NCI-H2107 treated with DMSO at 0.1 percent for 48 hours (cell line): ENCODE results near the gene RASA3.

Experiments
- DNase-seq: peaks from one replicate; lab custom pipeline; 2025; ENCODE audit not compliant: unreplicated experiment; lab: John Stamatoyannopoulos, UW

Gene RASA3

DNA sequence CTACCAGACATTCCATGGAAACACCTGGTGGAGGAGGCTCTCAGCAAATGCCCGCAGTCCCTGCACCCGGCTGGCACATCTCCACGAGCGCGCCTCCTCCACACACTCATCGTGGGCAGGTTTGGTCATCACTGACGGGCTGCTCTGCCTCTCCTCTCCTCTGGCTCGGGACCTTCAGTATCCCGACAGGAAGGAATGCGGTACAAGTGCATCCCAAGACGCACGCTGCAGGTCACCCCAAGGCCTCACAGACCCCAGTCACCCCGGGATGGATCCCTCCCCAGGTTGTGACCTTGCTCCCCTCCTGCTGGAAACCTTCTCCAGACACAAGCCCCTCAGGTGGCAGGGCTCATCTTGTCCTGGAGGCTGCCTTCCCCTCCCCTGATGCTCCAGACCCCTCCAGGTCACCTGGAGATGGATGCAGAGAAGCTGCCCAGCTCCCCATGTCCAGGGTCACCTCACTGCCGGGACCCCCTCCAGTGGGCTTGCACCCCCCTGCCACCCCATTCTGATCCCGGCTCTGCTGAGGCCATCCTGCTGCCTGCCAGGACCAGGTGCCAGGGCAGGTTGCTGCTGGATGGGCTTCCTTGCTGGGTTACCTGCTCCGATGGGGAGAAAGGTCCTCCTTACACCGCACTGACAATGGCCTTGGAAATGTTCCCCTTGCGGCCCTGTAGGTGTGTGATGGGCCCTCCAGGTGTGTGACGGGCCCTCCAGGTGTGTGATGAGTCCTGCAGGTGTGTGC lies 188.4 kb downstream of the RASA3 start:
- no peak for DNase-seq

DNA sequence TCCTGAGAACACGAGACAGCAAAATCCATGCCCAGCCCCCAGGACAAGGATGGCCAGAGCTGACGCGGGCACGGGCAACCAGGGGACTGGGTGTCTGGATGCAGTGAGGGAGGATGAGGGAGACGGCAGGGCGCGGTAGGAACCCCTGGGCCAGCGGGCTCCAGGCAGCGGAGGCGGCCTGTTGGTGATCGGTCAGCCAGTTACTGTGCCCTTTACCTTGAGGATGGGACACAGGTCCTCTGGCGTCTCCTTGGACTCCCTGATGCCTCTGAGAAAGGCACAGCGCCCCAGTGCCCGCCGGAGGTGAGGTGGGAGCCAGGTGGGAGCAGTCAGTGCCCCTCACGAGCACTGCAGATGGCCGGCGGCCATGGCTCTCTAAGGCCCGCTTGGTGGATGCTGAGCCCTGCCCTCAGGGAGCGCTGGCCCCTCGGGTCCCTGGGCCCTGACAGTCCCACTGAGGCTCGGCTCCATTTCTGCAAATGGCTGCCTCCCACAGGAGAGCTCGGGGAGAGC lies 189.8 kb downstream of the RASA3 start:
- no peak for DNase-seq

DNA sequence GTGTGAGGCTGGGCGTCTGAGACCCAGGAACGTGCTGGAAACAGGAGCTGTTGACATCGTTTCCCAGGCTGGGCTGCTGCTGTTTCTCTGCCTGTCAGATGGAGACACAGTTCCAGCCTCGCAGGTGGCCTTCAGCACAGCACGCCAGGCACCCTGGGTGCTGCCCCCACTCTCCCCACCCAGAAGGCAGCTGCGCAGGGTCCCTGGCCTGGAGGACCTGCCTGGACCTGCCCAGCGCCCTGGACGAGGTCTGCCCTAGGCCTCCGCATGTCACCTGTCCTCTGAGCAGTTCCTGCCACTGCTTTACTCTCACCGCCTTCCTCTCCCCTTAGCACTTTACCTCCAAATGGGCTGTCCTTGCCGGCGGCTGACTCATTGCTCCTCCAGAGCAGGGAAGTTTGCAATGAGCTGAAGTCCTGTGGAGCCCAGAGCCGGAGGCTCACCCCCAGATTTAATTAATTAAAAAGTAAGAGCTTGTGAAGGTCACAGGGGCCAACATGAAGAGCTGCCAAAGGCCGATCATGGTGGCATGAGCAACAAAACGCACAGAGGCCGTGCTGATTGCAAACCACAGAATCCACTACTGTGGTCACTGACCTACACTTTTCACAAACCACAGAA lies 190.7 kb downstream of the RASA3 start:
- peak; percentile 80 for DNase-seq

DNA sequence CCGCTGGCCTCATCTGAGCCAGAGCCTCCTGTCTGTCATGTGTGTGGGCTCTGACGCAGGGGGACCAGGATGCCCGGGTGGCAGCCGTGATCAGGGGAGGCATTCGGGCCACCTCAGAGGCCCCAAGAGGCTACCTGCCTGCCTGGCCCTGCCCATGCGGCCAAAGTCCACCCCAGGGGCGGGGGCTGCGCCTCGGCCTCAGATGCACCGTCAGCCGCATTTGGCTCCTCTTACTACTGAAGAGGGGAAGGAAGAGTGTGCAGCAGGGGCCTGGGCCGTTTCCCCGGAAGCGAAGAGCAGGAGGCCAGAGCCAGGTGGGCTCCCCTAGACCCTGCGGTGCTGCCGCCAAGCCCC lies 192.5 kb downstream of the RASA3 start:
- DNase-seq: no peak

DNA sequence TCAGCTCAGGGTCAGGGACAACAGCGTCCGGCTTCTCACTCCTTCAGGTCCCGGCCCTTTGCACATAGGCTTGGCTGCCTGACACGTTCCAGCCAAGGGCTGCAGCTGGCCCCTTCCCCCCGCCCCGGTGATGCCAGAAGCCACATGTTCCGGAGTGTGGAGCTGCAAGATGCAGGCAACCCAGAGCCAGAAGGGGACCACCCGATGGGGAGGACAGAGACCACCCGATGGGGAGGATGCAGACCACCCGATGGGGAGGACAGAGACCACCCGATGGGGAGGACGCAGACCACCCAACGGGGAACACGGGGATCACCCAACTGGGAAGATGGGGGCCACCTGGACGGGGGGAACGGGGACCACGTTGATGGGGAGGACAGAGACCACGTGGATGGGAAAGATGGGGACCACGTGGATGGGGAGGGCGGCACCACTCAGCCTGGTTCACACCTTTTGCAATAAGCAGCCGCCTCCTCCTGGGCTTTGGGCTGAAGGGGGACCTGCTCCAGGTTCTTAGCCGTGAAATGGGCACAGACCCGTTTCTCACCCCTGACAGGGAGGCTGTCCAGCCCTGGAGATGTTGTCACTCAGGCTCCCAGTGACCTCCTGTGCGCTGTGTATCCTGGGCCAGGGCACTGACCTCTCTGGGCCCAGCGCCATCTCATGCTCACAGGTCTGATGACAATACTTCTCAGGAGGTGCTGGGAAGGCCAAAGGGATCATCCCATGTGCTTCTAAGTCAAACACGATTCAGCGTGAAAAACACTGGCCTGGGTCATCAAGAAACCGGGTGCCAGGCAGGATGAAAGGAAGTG lies 193.1 kb downstream of the RASA3 start:
- DNase-seq: no peak

DNA sequence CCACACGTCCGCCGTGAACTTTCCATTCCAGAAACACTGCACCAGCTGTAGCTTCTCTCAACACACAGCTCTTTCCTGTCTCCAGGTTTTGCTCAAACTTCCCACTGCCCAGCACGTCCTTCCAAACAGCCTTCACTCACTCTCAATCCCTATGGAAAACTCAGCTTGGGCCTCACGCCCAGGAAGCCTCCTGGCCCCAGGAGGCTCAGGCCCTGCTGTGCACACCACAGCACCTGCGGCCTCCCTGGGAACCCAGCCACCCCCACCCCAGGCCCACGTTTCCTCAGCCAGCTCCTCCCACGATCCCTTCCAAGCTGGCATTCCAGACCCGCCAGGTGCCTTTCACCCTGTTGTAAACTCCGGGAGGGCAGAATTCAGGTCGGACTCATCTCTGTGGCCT lies 193.7 kb downstream of the RASA3 start:
- peak; percentile 38 for DNase-seq

DNA sequence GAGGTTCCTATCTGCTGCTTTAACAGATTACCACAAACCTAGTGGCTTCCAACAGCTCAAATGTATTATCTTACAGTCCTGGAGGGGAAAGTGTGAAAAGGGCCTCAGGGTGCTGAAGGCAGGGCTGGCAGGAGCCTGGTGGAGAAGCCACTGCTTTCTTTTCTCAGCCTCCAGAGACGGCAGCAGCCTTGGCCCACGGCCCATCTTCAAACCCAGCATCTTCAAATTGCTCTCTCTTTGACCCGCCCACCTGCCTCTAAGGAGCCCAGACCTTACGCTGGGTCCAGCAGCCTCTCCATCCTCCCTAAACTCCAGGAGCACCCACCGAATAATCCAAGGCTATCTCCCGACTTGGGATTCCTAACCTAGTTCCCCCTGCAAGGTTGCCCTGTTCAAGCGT lies 194.2 kb downstream of the RASA3 start:
- peak; percentile 61 for DNase-seq

DNA sequence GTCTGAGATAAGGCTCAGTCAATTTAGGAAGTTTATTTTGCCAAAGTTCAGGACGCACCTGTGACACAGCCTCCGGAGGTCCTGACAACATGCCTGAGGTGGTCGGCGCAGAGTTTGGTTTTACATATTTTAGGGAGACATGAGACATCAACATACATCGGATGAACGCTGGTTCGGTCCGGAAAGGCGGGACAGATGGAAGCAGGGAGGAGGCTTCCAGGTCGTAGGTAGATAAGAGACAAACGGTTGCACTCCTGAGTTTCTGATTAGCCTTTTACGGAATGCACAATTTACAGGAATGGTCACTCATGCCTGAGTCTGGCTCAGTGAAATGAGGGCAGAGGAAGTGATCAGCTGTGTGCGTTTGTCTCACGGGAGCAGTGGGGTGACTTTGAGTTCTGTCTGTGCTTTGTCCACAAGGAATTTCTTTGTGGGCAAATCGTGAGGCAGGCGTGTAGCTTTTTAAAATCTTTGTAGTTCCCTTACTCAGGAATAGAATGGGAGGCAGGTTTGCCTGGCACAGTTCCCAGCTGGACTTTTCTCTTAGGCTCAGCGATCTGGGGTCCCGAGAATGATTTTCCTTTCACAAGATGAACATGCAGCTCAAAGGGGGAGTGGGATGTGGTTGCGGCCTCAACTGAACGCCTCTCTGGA lies 194.8 kb downstream of the RASA3 start:
- peak; percentile 50 for DNase-seq

DNA sequence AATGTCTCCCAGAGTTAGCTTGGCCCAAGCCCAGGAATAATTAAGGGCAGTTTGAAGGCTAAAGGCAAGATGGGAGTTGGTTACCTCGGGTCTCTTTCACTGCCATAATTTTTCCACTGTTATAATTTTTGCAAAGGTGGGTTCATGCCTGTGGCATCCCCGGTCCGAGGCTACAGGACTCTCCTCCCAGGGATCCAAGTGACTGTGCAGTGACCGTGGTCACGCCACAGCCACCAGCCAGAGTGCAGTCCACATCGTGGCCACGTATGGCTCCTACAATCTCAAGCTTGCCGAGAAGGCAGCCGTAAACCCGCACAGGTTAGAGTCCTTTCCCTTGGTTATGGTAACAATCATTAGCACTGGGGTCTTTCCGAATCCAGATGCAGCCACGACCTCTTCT lies 195.3 kb downstream of the RASA3 start:
- DNase-seq: no peak

DNA sequence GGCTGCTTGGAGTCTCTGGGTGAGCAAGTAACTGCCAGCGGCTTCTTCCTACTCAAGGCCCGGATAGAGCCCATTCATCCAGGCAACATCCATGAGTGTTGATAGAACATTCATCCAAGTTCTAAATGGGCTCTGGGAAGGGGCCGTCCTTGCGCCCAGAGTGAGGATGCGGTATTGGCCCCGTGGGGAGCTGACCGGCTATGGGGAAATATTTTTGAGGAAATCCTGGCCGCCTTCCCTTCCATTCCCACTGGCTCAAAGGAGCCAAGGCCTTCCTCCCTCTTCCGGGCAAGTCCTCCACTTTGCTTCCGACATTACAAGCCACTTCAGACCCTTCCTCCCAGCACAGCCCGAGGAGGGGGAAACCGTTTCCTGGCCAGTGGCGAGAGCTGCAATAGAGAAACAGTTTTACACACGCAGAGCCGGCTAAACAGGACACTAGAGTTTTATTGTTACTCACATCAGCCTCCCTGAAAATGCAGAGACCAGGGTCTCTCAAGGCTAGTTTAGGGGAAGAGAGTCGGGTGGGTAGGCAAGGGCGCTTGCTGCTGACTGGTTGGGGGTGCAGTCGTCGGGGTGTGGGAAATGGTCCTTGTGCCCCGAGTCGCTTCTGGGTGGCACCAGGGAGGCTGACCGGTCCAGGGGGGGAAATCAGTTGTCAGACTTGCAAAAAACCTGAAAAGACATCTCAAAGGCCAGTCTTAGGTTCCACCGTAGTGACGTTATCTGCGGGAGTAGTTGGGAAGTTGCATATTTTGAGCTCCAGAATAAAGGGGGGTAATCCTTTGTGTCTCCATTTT lies 196.1 kb downstream of the RASA3 start:
- no peak for DNase-seq

DNA sequence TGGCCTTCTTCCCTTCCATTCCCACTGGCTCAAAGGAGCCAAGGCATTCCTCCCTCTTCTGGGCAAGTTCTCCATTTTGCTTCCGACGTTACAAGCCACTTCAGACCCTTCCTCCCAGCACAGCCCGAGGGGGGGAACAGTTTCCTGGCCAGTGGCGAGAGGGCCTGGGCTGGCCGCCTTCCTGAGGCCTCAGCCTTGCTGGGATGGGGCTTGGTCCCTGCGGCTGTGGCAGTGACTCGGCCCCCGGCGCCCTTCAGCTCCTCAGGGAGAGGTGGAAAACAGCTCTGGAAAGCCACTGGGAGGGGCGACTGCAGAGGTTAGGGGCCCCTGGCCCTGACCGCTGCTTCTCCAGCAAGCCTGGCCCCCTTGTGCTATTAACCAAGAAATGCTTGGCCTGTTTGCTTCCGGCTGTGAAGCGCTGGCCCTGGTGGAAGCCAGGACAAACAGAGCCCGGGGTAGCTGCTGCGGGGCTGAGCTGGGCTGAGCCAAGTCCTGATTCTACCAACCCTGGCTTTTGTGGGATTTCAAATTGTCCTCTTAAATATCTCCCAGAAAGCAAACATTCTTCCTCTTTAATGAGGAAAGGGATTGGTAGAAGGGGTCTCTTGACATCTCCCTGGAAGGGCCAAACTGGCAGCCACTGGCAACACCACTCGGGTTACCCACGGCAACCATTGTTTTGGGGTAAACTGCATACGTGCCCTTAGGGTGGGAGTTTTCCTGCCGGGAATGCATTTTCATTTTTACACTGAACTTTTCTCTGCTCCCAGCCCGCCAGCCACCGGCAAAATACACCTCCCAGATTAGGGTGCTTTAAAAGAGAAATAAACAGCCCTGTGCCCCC lies 197.2 kb downstream of the RASA3 start:
- DNase-seq: no peak

DNA sequence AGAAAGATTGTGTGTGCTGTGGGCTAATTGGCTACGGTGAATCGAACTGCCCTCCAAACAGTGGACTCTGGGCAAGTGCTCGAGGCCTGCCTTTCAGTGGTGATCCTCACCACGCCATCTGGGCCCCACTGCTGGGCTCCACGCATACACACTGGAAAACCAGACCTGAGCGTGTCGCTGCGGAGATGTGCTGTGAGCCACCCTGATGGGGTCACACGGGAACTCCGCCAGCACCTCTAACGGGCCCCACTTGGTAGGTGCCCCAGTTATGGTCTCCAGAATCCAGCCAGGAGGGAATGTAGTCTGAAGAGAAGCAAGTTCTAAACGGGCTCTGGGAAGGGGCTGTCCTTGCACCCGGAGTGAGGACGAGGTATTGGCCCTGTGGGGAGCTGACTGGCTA lies 197.8 kb downstream of the RASA3 start:
- DNase-seq: no peak

DNA sequence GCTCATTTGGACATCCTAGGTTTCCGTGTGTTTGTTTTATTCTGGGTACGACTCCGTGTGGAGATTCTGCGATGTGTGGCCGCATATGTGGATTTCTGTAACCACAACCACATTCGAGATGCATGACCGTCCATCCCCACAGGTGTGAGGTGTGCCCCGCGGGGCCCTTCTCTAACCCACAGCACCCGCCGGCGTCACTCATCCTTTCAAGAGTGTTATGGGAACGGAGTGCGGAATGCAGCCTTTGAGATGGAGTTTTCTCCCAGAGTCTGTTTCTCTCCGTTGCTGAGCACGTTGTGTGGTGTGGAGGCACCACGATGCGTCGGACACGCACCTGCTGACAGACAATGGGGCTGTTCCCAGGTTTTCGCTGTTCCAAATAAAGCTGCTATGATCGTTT lies 198.5 kb downstream of the RASA3 start:
- no peak for DNase-seq

DNA sequence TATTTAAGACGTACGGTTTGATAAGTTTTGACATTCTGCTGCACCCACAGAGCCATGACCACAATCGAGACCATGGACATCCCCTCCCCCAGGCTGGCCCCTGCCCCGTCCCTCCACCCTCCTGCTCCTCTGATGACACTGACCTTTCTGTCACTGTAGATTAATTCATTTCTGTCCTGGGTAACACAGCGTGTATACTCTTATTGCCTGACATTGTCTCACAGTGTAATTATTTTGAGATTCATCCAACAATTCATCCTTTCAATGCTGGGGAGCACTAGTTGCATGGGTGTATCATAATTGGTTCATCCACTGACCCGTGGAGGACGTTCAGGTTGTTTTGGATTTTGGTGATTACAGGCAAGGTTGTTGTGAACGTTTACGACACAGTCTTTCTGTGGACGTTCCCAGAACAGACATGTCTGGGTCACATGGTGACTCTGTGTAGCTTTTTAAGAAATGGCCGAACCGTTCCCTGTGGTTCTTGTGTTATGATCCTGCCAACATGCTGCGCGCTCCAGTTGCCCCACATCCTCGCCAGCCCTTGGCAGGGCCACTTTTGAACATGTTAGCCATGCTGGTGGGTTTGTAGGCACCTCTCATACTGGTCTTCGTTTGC lies 200.5 kb downstream of the RASA3 start:
- DNase-seq: no peak

DNA sequence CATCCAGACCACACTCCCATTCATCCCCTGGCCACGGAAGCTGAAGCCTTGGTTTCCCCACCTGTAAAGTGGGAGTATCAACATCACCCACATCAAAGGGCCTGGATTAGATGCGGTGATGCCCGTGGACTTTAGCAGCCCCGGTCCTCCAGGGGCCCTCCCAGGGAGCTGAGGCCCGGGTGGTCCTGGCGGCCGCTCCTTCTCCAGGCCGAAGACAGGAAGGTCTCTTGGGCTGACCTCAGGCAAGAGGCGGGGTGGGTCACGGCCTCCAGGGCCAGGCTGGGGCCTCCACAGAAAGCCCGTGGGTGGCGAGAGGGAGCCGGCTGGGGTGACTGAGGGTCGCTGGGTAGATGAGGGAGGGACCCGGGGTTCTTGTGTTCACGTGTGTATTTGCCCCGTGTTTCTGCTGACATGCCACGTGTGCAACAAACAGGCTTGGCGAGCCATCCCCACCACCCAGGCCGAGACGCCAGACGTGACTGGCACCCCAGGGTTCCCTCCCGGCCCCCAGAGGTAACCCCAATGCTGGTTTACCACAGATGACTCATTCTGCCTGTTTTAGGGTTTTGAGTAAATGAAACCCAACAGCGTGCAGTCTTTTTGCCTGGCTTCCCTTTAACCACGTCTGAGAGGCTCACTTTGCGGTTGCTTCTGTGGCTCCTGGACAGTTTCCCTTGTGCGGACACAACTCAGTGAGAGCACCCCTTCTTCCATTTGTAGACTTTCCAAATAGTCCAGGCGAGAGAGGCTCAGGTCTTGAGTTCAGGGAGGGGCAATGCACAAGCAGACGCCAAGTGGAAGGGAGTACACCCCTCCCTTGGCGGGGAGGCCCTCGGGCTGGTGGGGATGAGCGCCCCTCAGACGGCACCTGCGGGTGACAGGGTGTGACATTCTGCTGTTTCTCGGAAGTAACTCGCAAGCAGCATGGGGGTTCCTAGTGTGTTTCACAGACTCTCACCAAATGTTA lies 201.5 kb downstream of the RASA3 start:
- no peak for DNase-seq

DNA sequence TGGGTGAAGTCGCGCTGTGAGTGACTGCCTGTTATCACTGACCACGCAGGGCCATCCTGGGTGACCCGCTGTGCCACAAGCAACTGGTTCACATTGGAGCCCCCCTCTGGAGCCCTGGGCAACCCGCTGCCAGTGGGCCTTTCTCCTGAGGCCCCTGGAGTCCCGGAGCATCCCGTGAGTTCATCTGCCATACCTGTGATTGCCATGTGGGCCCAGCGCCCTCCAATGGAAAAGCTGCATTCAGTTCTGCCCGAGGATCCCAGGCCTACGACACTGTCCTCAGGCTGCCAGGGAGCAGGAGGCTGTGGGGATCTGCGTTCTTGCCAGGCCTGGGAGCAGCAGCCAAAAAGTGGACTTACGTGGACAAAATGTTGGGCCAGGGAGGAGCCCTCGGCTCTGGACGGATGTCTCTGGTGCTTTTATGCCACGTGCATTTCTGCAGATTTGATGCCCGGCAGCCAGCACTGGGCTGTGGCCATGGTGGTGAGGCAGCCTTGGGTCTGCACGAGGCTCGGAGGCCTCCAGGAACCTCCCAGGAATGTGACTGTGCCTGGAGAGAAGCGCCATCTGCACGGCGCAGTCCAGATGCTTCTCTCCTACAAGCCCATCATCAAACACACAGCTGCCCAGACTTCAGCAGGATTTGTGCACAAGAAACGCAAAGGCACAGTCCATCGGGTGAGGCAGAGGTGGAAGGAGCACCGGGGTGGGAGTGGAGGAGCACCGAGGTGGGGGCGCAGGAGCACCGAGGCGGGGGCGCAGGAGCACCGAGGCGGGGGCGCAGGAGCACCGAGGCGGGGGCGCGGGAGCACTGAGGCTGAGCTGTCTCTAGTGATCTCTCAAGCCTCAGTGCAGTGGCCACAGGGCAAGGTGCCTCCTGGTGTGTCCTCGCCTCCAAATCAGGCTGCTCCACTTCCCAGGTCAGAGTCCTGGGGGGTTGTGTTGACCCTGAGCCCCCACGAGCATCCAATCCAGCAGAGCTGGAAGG lies 202.5 kb downstream of the RASA3 start:
- DNase-seq: no peak
